GM12878 (cell line): Measurements from ENCODE around the gene CREBBP. TPM values are rescaled to one million over a fixed set of nuclear protein-coding genes. Genes with fewer than 3 reads are reported as not detected.

ENCODE experiments used
- ATAC-seq: fragments of 200-7000 bp; cut with Tn5 transposase; 3 replicates; pipeline ENCODE4 v1.9.1; 2020; ENCODE audit warnings: mild to moderate bottlenecking, moderate library complexity
- BruUV-seq: library from RNA; stranded (reverse); fragments of 400-500 nt; replicated peaks from 2 replicates; lab custom pipeline; 2021; lab: Mats Ljungman, UMichigan
- CTCF ChIA-PET: fragments of 300-600 bp; sonication (Branson Sonifier 250); formaldehyde crosslinking; extraction: SDS; loops from one replicate; lab custom pipeline; 2021; ENCODE audit warnings: inconsistent platforms; lab: Yijun Ruan, JAX
- POLR2A ChIA-PET: fragments of 350-600 bp; formaldehyde crosslinking; extraction: SDS; loops from one replicate; lab custom pipeline; 2021; ENCODE audit warnings: inconsistent platforms; lab: Charles Lee
- RAD21 ChIA-PET: fragments of 300-600 bp; sonication (Branson Sonifier 250); formaldehyde crosslinking; loops from one replicate; lab custom pipeline; 2023; ENCODE audit warnings: antibody characterized with exemption; ENCODE audit not compliant: unreplicated experiment; lab: Charles Lee
- SMC1A ChIA-PET: fragments of 300-600 bp; sonication (Branson Sonifier 250); formaldehyde crosslinking; loops from one replicate; lab custom pipeline; 2023; ENCODE audit not compliant: unreplicated experiment, uncharacterized antibody; lab: Charles Lee
- DNase-seq: peaks from one replicate; pipeline ENCODE4 v3.0.0-alpha.2; 2011; ENCODE audit warnings: low read depth, low spot score
- FAIRE-seq: peaks from 3 replicates; lab custom pipeline; 2011; peaks lifted over from hg19 to GRCh38; lab: Jason Lieb, UNC
- H2AFZ ChIP-seq: 2 replicates; pipeline ENCODE4 v1.6.0; 2011; ENCODE audit warnings: low read depth, low read length, control low read depth; ENCODE audit not compliant: control insufficient read depth
- H3K27ac ChIP-seq: 2 replicates; pipeline ENCODE4 v1.5.1; 2011; ENCODE audit warnings: control low read depth; ENCODE audit not compliant: control insufficient read depth, insufficient read depth
- H3K27me3 ChIP-seq, 2 experiments: replicated peaks in 1 of 2; 2 replicates each; pipeline versions ENCODE4 v1.6.0 to v1.6.1; 2011; ENCODE audit warnings: low read length in 1 of 2; ENCODE audit not compliant: control insufficient read depth in 2 of 2, insufficient read depth in 2 of 2
- H3K36me3 ChIP-seq, 2 experiments: 2 replicates each; pipeline ENCODE4 v1.5.1; 2011; ENCODE audit warnings: low read length in 1 of 2; ENCODE audit not compliant: control insufficient read depth in 2 of 2, insufficient read depth in 2 of 2
- H3K4me1 ChIP-seq: 2 replicates; pipeline ENCODE4 v1.6.1; 2011; ENCODE audit warnings: mild to moderate bottlenecking, low read length, moderate library complexity, mixed read lengths; ENCODE audit not compliant: control insufficient read depth, insufficient read depth
- H3K4me2 ChIP-seq: 2 replicates; pipeline ENCODE4 v1.6.0; 2011; ENCODE audit warnings: control low read depth; ENCODE audit not compliant: control insufficient read depth, insufficient read depth
- H3K4me3 ChIP-seq: fragments of 200-600 bp; sonication (generic); 2 replicates; pipeline ENCODE4 v1.5.1; 2016
- H3K79me2 ChIP-seq: 2 replicates; pipeline ENCODE4 v1.6.0; 2011; ENCODE audit warnings: low read length; ENCODE audit not compliant: control insufficient read depth, insufficient read depth
- H3K9ac ChIP-seq: 2 replicates; pipeline ENCODE4 v1.8.0; 2011; ENCODE audit warnings: low read length, control low read depth, mixed read lengths; ENCODE audit not compliant: control insufficient read depth, insufficient read depth
- H3K9me3 ChIP-seq: replicated peaks from 3 replicates; pipeline ENCODE4 v1.5.1; 2011; ENCODE audit warnings: mild to moderate bottlenecking, low read length; ENCODE audit not compliant: control insufficient read depth, insufficient read depth
- H4K20me1 ChIP-seq: 2 replicates; pipeline ENCODE4 v1.6.0; 2011; ENCODE audit not compliant: control insufficient read depth, insufficient read depth
- ATF3 ChIP-seq: IDR thresholded peaks from 2 replicates; pipeline ENCODE4 v1.6.1; 2011; ENCODE audit warnings: low read depth, mild to moderate bottlenecking, low read length, moderate library complexity, borderline replicate concordance; ENCODE audit errors: extremely low read depth
- CEBPB ChIP-seq, 2 experiments: fragments of 150-350 bp in 1 of 2; IDR thresholded peaks; 2 replicates each; pipeline ENCODE4 v1.6.1; 2012 to 2014; ENCODE audit warnings: low read depth in 2 of 2, low read length in 2 of 2, borderline replicate concordance in 1 of 2, inconsistent platforms in 1 of 2
- E4F1 ChIP-seq: fragments of 450-650 bp; IDR thresholded peaks from 2 replicates; pipeline ENCODE4 v1.6.1; 2018; ENCODE audit warnings: borderline replicate concordance, mild to moderate bottlenecking; ENCODE audit not compliant: partially characterized antibody
- EGR1 ChIP-seq, 2 experiments: IDR thresholded peaks; 1 replicate in 1 of 2; 2 replicates in 1 of 2; pipeline ENCODE4 v1.6.1; 2011 to 2012; ENCODE audit warnings: low read depth in 2 of 2, low read length in 2 of 2, borderline replicate concordance in 1 of 2, mild to moderate bottlenecking in 1 of 2, moderate library complexity in 1 of 2
- ELK1 ChIP-seq: IDR thresholded peaks from 2 replicates; pipeline ENCODE4 v1.6.1; 2012; ENCODE audit warnings: low read depth, low read length, improper control_type of control experiment
- MAX ChIP-seq: IDR thresholded peaks from 2 replicates; pipeline ENCODE4 v1.6.1; 2012; ENCODE audit warnings: low read depth, low read length, improper control_type of control experiment
- MTA2 ChIP-seq: fragments of 450-650 bp; IDR thresholded peaks from 2 replicates; pipeline ENCODE4 v1.6.1; 2016; ENCODE audit warnings: low read depth, mild to moderate bottlenecking, moderate library complexity
- MXI1 ChIP-seq: fragments of 150-350 bp; IDR thresholded peaks from 2 replicates; pipeline ENCODE4 v1.6.1; 2011; ENCODE audit warnings: low read depth, mild to moderate bottlenecking, inconsistent platforms, low read length, improper control_type of control experiment
- NBN ChIP-seq: fragments of 450-650 bp; IDR thresholded peaks from 2 replicates; pipeline ENCODE4 v1.6.1; 2016
- POLR2AphosphoS5 ChIP-seq: IDR thresholded peaks from 2 replicates; pipeline ENCODE4 v1.6.1; 2011; ENCODE audit warnings: mild to moderate bottlenecking, low read length, inconsistent platforms
- RFX5 ChIP-seq: IDR thresholded peaks from 2 replicates; pipeline ENCODE4 v1.6.1; 2011; ENCODE audit warnings: low read depth, low read length, improper control_type of control experiment
- SPI1 ChIP-seq: IDR thresholded peaks from 2 replicates; pipeline ENCODE4 v1.6.1; 2011; ENCODE audit warnings: low read depth, mild to moderate bottlenecking, low read length, moderate library complexity, borderline replicate concordance; ENCODE audit not compliant: insufficient read depth
- STAT1 ChIP-seq: fragments of 450-650 bp; conservative IDR thresholded peaks from 2 replicates; pipeline ENCODE4 v1.6.1; 2014; ENCODE audit warnings: antibody characterized with exemption, mild to moderate bottlenecking
- TAF1 ChIP-seq: IDR thresholded peaks from 2 replicates; pipeline ENCODE4 v1.6.1; 2011; ENCODE audit warnings: mild to moderate bottlenecking, low read depth, low read length, borderline replicate concordance
- USF2 ChIP-seq: IDR thresholded peaks from 2 replicates; pipeline ENCODE4 v1.6.1; 2011; ENCODE audit warnings: low read depth, low read length, improper control_type of control experiment, borderline replicate concordance
- WGBS: methylation state at CpG from one replicate; pipeline ENCODE4 v1.1.6; 2016; ENCODE audit warnings: low lambda C conversion rate; ENCODE audit not compliant: insufficient replicate concordance, insufficient coverage; ENCODE audit errors: missing lambda C conversion rate; 5-methylcytosine and 5-hydroxymethylcytosine counted together
- in situ Hi-C: fragments of 300-500 bp; cut with MboI; formaldehyde crosslinking; loops from 9 replicates; pipeline ENCODE4 v1.14.3; 2018; ENCODE audit warnings: mixed read lengths
- intact Hi-C: fragments of 100-400 bp; cut with micrococcal nuclease; formaldehyde crosslinking; loops from one replicate; pipeline ENCODE4 v1.14.2; 2022; ENCODE audit not compliant: unreplicated experiment
- polyA plus RNA-seq, 11 experiments: library from polyadenylated mRNA; depleted of rRNA in 4 of 11; unstranded in 6 of 11; stranded (reverse) in 5 of 11; fragments of >200 nt; fragmentation: Nextera tagmentation in 4 of 11; fragmentation: Illumina TruSeq in 1 of 11; extraction: Ambion mirVana in 4 of 11; extraction: Trizol in 1 of 11; gene quantifications; 1 replicate in 1 of 11; 2 replicates in 10 of 11; pipeline versions ENCODE4 v1.2.1 to v1.2.3, GENCODE V29; 2011 to 2016; ENCODE audit warnings: inconsistent platforms in 2 of 11, missing spikeins in 2 of 11, low read depth in 1 of 11
- total RNA-seq, 4 experiments: library from RNA; depleted of rRNA in 3 of 4; stranded (reverse); fragments of >200 nt in 3 of 4; fragmentation: Illumina TruSeq in 1 of 4; extraction: Trizol in 1 of 4; gene quantifications; 2 replicates each; pipeline versions ENCODE4 v1.2.1 to v1.2.3, GENCODE V29; 2013 to 2021

Gene CREBBP
- total and polyA plus RNA-seq, 10 of the 15 experiments (the other 5 are each of a cell fraction or from before 2014, with no cell fraction given): 3.4 to 32.7 (median 7.9) TPM

- in situ Hi-C loops (no loop called here), intact Hi-C loops (no loop called here)
- no peak for FAIRE-seq
These were observed 118.3 kb downstream of the CREBBP start for GRCh38 chr16:3762107-3762750.

More at GRCh38 chr16:3762107-3762750, 118.3 kb downstream of the CREBBP start:
- no peak for TF ChIP-seq STAT1
- no peak for TF ChIP-seq ATF3
- TF ChIP-seq CEBPB (IDR thresholded peaks at IDR 0.05; ENCODE audit: borderline replicate concordance in 1 of 2, low read depth in 2 of 2, low read length in 2 of 2): no peak
- TF ChIP-seq SPI1: no peak
- TF ChIP-seq NBN: no peak
- no peak for TF ChIP-seq MAX
- no peak for TF ChIP-seq USF2
- TF ChIP-seq ELK1: no peak
- no peak for TF ChIP-seq EGR1 (IDR thresholded peaks at IDR 0.05; ENCODE audit: borderline replicate concordance in 1 of 2, low read depth in 2 of 2, low read length in 2 of 2)
- no peak for TF ChIP-seq MTA2
- no peak for TF ChIP-seq TAF1
- TF ChIP-seq MXI1: no peak
- TF ChIP-seq POLR2AphosphoS5: no peak
- no peak for TF ChIP-seq RFX5
- no peak for TF ChIP-seq E4F1
- no peak for DNase-seq
- H4K20me1 ChIP-seq: no peaks in the 10 kb centered on the region
- CTCF ChIA-PET: no interaction called here
- no peak overlapping the region for H3K4me2 ChIP-seq
- no peaks in the 10 kb centered on the region for H3K4me1 ChIP-seq
- no peaks in the 10 kb centered on the region for H3K27me3 ChIP-seq
- WGBS: 91% methylated on average over 21 of the region's 25 CpGs
- H3K27ac ChIP-seq: no peak overlapping the region
- no peak for ATAC-seq
- H3K79me2 ChIP-seq: no peaks in the 10 kb centered on the region
- BruUV-seq: no TSS peak
- POLR2A ChIA-PET: no interaction called here
- SMC1A ChIA-PET: no interaction called here
- H3K36me3 ChIP-seq: peaks cover 12 to 30% of the 10 kb centered on the region in 2 experiments
- no peak overlapping the region for H3K4me3 ChIP-seq
- H3K9me3 ChIP-seq: no peaks in the 10 kb centered on the region
- H2AFZ ChIP-seq: no peak overlapping the region
- no peak overlapping the region for H3K9ac ChIP-seq
- RAD21 ChIA-PET: no interaction called here
